Measurements from ENCODE around the gene MYEOV.

The MYEOV gene

GRCh38 chr11:69268911-69269310 is 25.0 kb upstream of the MYEOV start:
- H3K4me1 ChIP-seq (ENCODE audit: control insufficient read depth, low read depth, low read length): no peaks in the 10 kb centered on the region
- no peak overlapping the region for H2BK5ac ChIP-seq (ENCODE audit: low read length)
- no CpG with 5 or more reads among the region's 9 CpGs for WGBS (ENCODE audit: extremely low coverage, insufficient coverage, low lambda C conversion rate)
- H4K8ac ChIP-seq (ENCODE audit: low read depth, low read length): no peak overlapping the region
- no peak overlapping the region for H3K4me3 ChIP-seq (ENCODE audit: low read length)
- no peak overlapping the region for H4K5ac ChIP-seq (ENCODE audit: low read length)
- H3K79me2 ChIP-seq (ENCODE audit: control insufficient read depth, insufficient read depth, low read length): no peaks in the 10 kb centered on the region
- H2BK15ac ChIP-seq (replicated peaks; ENCODE audit: low read depth): no peak overlapping the region
- no peaks in the 10 kb centered on the region for H3K79me1 ChIP-seq (ENCODE audit: low read length)
- no peak overlapping the region for H3K56ac ChIP-seq (ENCODE audit: low read length)
- H3K4ac ChIP-seq (ENCODE audit: low read depth, low read length): no peak overlapping the region
- no peak for DNase-seq
- no peak overlapping the region for H3K27ac ChIP-seq (ENCODE audit: low read depth, low read length)
- H2BK120ac ChIP-seq (ENCODE audit: low read depth, low read length): no peak overlapping the region
- no peaks in the 10 kb centered on the region for H3K27me3 ChIP-seq (ENCODE audit: insufficient read depth, low read length, poor library complexity)
- H3K9ac ChIP-seq (ENCODE audit: low read length): no peak overlapping the region
- no peak overlapping the region for H3K23ac ChIP-seq (ENCODE audit: low read length)
- H2AK5ac ChIP-seq (ENCODE audit: low read length): no peak overlapping the region
- no peak overlapping the region for H3K4me2 ChIP-seq (ENCODE audit: low read length)
- no peaks in the 10 kb centered on the region for H3K36me3 ChIP-seq (ENCODE audit: control insufficient read depth, insufficient read depth, low read length)
- H3K18ac ChIP-seq (ENCODE audit: low read length): no peak overlapping the region

DNA sequence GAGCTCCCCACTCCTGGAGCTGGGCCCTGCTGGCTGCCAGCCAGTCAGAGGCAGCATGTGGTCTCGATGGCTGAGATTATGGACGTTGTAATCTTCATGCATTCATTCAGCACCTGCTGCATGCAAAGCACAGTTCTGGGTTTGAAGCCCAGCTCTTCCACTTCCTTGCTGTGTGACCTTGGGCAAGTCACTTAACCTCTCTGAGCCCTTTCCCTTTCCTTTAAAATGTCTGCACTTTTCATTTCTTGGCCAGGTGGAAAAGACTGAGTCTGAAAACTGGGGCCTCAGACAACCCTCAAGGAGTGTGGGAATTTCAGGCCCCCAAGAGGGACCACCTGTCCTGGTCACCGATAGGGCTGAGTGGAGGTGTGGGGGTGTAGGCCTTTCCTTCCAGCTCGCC is 24.6 kb upstream of the MYEOV start:
- Histone ChIP-seq H3K56ac (ENCODE audit: low read length) (no peak overlapping the region), H3K27ac (ENCODE audit: low read depth, low read length) (no peak overlapping the region), H4K8ac (ENCODE audit: low read depth, low read length) (no peak overlapping the region), H3K79me1 (ENCODE audit: low read length) (no peaks in the 10 kb centered on the region), H3K79me2 (ENCODE audit: control insufficient read depth, insufficient read depth, low read length) (no peaks in the 10 kb centered on the region), H3K18ac (ENCODE audit: low read length) (no peak overlapping the region), H2BK120ac (ENCODE audit: low read depth, low read length) (no peak overlapping the region), H3K27me3 (ENCODE audit: insufficient read depth, low read length, poor library complexity) (no peaks in the 10 kb centered on the region), H3K4me2 (ENCODE audit: low read length) (no peak overlapping the region), H3K4ac (ENCODE audit: low read depth, low read length) (no peak overlapping the region), H3K4me3 (ENCODE audit: low read length) (no peak overlapping the region), H3K36me3 (ENCODE audit: control insufficient read depth, insufficient read depth, low read length) (no peaks in the 10 kb centered on the region), H2BK5ac (ENCODE audit: low read length) (no peak overlapping the region), H4K5ac (ENCODE audit: low read length) (no peak overlapping the region), H3K23ac (ENCODE audit: low read length) (no peak overlapping the region), H3K9ac (ENCODE audit: low read length) (no peak overlapping the region), H2BK15ac (replicated peaks; ENCODE audit: low read depth) (no peak overlapping the region), H3K4me1 (ENCODE audit: control insufficient read depth, low read depth, low read length) (no peaks in the 10 kb centered on the region), H2AK5ac (ENCODE audit: low read length) (no peak overlapping the region)
- WGBS (ENCODE audit: extremely low coverage, insufficient coverage, low lambda C conversion rate): no CpG with 5 or more reads among the region's 4 CpGs
- DNase-seq: no peak

DNA sequence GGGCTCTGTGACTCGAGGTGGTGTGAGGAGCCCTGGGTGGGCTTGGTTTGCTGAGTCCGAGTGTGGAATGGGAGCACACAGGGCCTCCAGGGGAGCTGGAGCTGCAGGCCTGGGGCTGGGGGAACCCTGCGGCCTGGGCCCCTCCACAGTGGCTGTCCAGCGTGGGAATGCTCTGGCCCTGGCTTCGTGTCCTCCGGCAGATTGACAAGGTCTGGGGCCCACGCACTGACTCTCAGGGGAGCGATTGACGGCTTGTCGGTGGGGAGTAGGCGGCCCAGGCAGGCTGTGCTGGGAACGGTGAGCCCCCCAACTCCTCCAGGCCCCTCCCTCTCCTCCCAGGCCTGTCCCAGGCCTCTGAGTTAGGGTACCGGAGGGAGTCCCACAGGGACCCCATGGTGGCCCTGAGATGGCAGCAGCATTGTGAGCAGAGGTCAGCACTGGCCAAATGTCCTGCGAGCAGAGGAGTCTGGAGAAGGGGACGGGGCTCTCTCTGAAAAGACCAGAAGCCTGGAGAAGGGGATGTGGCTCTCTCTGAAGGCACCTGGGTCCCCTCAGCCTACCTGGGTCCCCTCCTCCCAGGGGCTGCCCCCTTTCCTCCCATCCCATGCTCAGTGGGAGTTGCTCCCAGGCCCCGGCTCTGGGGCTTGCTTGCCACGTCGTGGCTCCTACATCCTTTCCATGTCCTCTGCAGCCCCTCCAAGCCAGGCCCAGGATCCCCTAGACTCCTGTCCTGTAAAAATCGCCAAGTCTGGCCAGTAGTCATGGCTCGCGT is 23.8 kb upstream of the MYEOV start:
- no peak overlapping the region for H3K9ac ChIP-seq (ENCODE audit: low read length)

DNA sequence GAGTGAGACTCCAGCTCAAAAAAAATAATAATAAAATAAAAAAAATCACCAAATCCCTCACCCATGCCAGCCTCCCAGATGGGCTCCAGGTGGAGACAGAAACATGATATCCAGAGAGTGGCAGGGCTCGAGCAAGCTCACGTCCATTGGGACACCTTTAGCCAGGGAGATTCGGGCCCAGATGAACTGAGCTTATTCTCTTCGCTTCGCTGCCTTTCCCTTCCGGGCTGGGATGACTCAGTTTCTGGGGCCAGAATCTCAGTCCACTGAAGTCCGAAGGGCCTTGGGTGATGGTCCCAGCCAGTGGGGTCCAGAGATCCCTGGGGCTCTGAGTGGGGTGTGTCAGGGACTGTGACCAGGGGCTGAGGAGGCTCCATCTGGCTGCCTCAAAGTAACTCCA is 23.0 kb upstream of the MYEOV start:
- no peak overlapping the region for H3K4ac ChIP-seq (ENCODE audit: low read depth, low read length)
- H2AK5ac ChIP-seq (ENCODE audit: low read length): no peak overlapping the region
- H3K36me3 ChIP-seq (ENCODE audit: control insufficient read depth, insufficient read depth, low read length): no peaks in the 10 kb centered on the region
- H3K4me2 ChIP-seq (ENCODE audit: low read length): no peak overlapping the region
- no peak overlapping the region for H3K23ac ChIP-seq (ENCODE audit: low read length)
- H3K18ac ChIP-seq (ENCODE audit: low read length): no peak overlapping the region
- H3K4me1 ChIP-seq (ENCODE audit: control insufficient read depth, low read depth, low read length): no peaks in the 10 kb centered on the region
- no peak overlapping the region for H4K5ac ChIP-seq (ENCODE audit: low read length)
- no peak overlapping the region for H2BK15ac ChIP-seq (replicated peaks; ENCODE audit: low read depth)
- no peak overlapping the region for H4K8ac ChIP-seq (ENCODE audit: low read depth, low read length)
- H3K9ac ChIP-seq (ENCODE audit: low read length): no peak overlapping the region
- no peaks in the 10 kb centered on the region for H3K79me2 ChIP-seq (ENCODE audit: control insufficient read depth, insufficient read depth, low read length)
- no peak for DNase-seq
- H3K79me1 ChIP-seq (ENCODE audit: low read length): no peaks in the 10 kb centered on the region
- no peak overlapping the region for H2BK120ac ChIP-seq (ENCODE audit: low read depth, low read length)
- no CpG with 5 or more reads among the region's 7 CpGs for WGBS (ENCODE audit: extremely low coverage, insufficient coverage, low lambda C conversion rate)
- H3K27me3 ChIP-seq (ENCODE audit: insufficient read depth, low read length, poor library complexity): no peaks in the 10 kb centered on the region
- H3K4me3 ChIP-seq (ENCODE audit: low read length): no peak overlapping the region
- H2BK5ac ChIP-seq (ENCODE audit: low read length): no peak overlapping the region
- H3K27ac ChIP-seq (ENCODE audit: low read depth, low read length): no peak overlapping the region
- no peak overlapping the region for H3K56ac ChIP-seq (ENCODE audit: low read length)

More for the DNA sequence above, 23.8 kb upstream of the MYEOV start:
- no peak overlapping the region for H3K27ac ChIP-seq (ENCODE audit: low read depth, low read length)
- no peak overlapping the region for H4K5ac ChIP-seq (ENCODE audit: low read length)
- no peak for DNase-seq
- no peak overlapping the region for H4K8ac ChIP-seq (ENCODE audit: low read depth, low read length)
- H3K4ac ChIP-seq (ENCODE audit: low read depth, low read length): no peak overlapping the region
- no peak overlapping the region for H3K4me2 ChIP-seq (ENCODE audit: low read length)
- H3K23ac ChIP-seq (ENCODE audit: low read length): no peak overlapping the region
- H3K36me3 ChIP-seq (ENCODE audit: control insufficient read depth, insufficient read depth, low read length): no peaks in the 10 kb centered on the region
- H3K4me3 ChIP-seq (ENCODE audit: low read length): no peak overlapping the region
- no peak overlapping the region for H2BK15ac ChIP-seq (replicated peaks; ENCODE audit: low read depth)
- H3K4me1 ChIP-seq (ENCODE audit: control insufficient read depth, low read depth, low read length): no peaks in the 10 kb centered on the region
- no peak overlapping the region for H3K56ac ChIP-seq (ENCODE audit: low read length)
- H2BK5ac ChIP-seq (ENCODE audit: low read length): no peak overlapping the region
- H3K27me3 ChIP-seq (ENCODE audit: insufficient read depth, low read length, poor library complexity): no peaks in the 10 kb centered on the region
- no CpG with 5 or more reads among the region's 21 CpGs for WGBS (ENCODE audit: extremely low coverage, insufficient coverage, low lambda C conversion rate)
- H3K79me2 ChIP-seq (ENCODE audit: control insufficient read depth, insufficient read depth, low read length): no peaks in the 10 kb centered on the region
- H2BK120ac ChIP-seq (ENCODE audit: low read depth, low read length): no peak overlapping the region
- H2AK5ac ChIP-seq (ENCODE audit: low read length): no peak overlapping the region
- no peak overlapping the region for H3K18ac ChIP-seq (ENCODE audit: low read length)
- no peaks in the 10 kb centered on the region for H3K79me1 ChIP-seq (ENCODE audit: low read length)

GRCh38 chr11:69272055-69272454 is 21.9 kb upstream of the MYEOV start:
- Histone ChIP-seq H3K4me2 (ENCODE audit: low read length) (no peak overlapping the region), H2BK15ac (replicated peaks; ENCODE audit: low read depth) (no peak overlapping the region), H2BK5ac (ENCODE audit: low read length) (no peak overlapping the region), H3K9ac (ENCODE audit: low read length) (no peak overlapping the region), H2AK5ac (ENCODE audit: low read length) (no peak overlapping the region), H3K4ac (ENCODE audit: low read depth, low read length) (no peak overlapping the region), H4K8ac (ENCODE audit: low read depth, low read length) (no peak overlapping the region), H3K56ac (ENCODE audit: low read length) (no peak overlapping the region), H3K79me1 (ENCODE audit: low read length) (no peaks in the 10 kb centered on the region), H3K18ac (ENCODE audit: low read length) (no peak overlapping the region), H3K36me3 (ENCODE audit: control insufficient read depth, insufficient read depth, low read length) (no peaks in the 10 kb centered on the region), H3K27me3 (ENCODE audit: insufficient read depth, low read length, poor library complexity) (no peaks in the 10 kb centered on the region), H3K4me1 (ENCODE audit: control insufficient read depth, low read depth, low read length) (no peaks in the 10 kb centered on the region), H3K23ac (ENCODE audit: low read length) (no peak overlapping the region), H3K4me3 (ENCODE audit: low read length) (no peak overlapping the region), H3K27ac (ENCODE audit: low read depth, low read length) (no peak overlapping the region), H2BK120ac (ENCODE audit: low read depth, low read length) (no peak overlapping the region), H4K5ac (ENCODE audit: low read length) (no peak overlapping the region), H3K79me2 (ENCODE audit: control insufficient read depth, insufficient read depth, low read length) (no peaks in the 10 kb centered on the region)
- DNase-seq: no peak
- 100% methylated on average over 1 of the region's 3 CpGs for WGBS (ENCODE audit: extremely low coverage, insufficient coverage, low lambda C conversion rate)

Measured in mesendoderm (in vitro differentiated cells).